GM10266 (cell line): Measurements from ENCODE around the gene ASCL3.

Experiments used
- DNase-seq: peaks from one replicate; pipeline ENCODE4 v3.0.0; 2012; ENCODE audit errors: extremely low spot score
- CTCF ChIP-seq: IDR thresholded peaks from 2 replicates; pipeline ENCODE4 v1.5.1; 2012; ENCODE audit warnings: mild to moderate bottlenecking, low read depth; ENCODE audit not compliant: control insufficient read depth, insufficient read depth; ENCODE audit errors: missing control alignments

Gene ASCL3

DNA sequence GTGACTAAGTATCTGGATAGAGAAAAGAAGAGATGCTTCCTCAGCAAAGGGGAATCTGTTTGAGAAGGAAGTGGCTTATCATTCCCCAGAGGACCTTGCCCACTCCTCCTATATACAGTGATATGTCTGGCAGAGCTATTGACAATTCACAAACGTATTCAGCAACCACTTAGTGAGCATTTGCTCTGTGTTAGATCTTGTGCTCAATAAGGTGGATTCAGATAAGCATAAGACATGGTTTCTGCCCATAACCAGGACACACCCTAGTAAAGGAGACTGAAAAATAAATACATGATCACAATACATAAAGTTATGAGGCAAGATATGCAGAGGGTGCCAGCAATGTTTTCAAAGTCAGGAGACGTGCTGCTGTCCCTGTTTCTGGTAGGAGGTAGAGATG, 20.0 kb upstream of the ASCL3 start:
- TF ChIP-seq CTCF: no peak
- DNase-seq: no peak

DNA sequence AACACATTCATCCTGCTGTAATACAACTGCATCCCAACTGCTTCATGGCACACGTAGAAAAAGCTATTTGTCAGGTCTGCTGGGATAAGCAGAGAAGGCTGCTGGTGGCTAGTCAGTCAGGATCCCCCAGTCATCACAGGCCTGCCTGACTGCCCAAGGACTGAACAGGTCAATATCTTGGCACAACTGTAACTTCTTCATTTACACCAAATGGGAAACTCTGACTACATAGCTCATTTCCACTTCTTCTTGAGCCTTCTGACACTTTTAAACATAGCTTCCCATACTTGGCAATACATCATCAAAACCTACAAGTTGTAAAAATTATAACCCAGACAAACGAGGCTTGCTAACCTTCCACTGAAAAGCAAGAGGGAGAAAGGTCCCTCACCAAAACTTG, 18.6 kb upstream of the ASCL3 start:
- no peak for TF ChIP-seq CTCF

DNA sequence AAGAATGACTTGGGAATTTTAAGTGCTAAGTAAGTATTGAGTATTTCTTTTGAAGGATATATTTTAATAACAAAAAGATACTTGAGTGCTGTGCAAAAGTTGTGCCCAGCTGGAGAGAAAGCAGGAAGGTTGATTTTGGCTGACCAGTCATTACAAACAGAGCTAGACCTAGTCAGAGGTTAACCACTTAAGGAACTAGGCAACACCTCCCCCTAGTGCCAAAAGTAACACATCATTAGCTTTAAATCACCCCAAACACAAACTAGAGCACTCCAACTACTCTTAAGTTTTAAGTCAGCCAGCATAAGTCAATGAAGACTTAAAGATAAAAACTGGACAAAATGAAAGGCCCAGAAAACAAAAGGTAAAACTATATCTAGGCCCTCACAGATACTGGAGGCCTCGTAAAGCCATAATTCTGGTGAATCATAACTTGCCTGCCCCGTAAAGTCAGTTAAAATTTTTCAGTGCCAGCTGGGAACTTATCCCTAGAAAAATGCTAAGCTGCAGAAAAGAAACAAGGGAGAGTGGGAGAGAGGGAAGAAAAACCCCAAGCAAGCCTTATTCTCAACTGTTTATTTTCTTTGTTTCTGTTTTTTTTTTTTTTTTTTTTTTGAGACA, 16.8 kb upstream of the ASCL3 start:
- peak; percentile 83 for DNase-seq
- TF ChIP-seq CTCF: peak; percentile 61

More for the DNA sequence above, 18.6 kb upstream of the ASCL3 start:
- DNase-seq: no peak

- no peak for TF ChIP-seq CTCF
- DNase-seq: no peak
Measured at GRCh38 chr11:8956860-8957259, 14.0 kb upstream of the ASCL3 start.

DNA sequence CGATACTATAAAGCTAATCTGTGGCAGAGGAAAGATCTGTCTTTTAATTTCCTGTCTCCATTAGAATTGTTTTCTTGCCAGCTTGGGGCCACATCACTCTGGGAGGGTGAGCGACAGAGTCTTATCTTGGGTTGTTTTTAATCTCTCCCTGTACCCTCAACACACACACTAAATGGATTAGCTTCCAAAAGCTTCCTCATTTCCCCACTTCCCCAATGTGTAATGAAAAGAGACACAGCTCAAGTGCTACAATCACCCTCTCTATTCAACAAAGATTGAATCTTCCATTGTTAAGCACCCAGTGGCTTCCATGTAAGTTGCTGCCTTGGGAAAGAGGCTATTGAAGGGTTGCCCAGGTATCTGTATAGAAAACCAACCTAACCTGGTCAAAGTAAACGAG, 6.1 kb upstream of the ASCL3 start:
- no peak for DNase-seq

DNA sequence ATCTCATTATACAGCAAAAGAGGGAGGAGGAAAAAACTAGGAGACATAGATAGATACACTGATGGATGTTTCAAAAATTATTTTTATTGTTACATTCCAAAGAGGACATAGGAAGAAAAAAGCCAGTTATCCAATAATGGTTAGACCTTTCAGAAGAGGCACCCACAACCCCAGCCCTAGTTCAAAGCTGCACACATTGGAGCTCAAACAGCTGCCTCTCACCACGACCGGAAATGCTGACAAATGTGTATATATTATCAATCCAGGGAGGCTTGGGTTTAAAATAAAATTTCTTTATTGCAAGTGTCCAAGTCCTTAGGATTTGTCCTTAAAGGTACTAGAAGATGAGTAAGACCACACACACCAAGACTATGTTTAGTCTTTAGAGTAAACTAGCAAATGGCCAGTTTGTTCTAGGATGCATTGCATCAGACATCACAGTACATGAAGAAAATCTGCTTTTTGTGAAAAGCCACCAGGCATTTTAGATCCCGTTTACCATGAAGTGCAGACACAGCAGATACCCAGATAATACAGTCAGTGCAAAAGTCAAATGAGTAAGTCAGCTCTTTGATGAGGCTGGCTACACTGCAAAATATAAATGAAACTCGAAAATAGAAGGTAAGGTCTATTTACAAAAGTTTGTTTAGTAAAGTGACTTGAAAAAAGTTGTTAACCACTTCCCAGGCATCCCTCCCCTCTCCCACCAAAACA, 4.6 kb upstream of the ASCL3 start:
- DNase-seq: no peak
- TF ChIP-seq CTCF: no peak

More for the DNA sequence above, 6.1 kb upstream of the ASCL3 start:
- no peak for TF ChIP-seq CTCF

GRCh38 chr11:8941341-8942103, 1.3 kb downstream of the ASCL3 start:
- no peak for DNase-seq
- no peak for TF ChIP-seq CTCF
